ENCODE data around the gene TARM1. TPM values are rescaled to one million over a fixed set of nuclear protein-coding genes. Genes with fewer than 3 reads are reported as not detected.

TARM1 gene
- total and polyA plus RNA-seq, 2 of the 4 experiments (the other 2 are of a cell fraction) = not detected

- no peaks in the 10 kb centered on the region for H4K20me1 ChIP-seq (ENCODE audit: insufficient read depth, low read length)
- dilution Hi-C loops (cut with HindIII; ENCODE audit: low sequenced_read_pairs, unreplicated experiment) (no loop called here), in situ Hi-C loops (cut with MboI; ENCODE audit: low sequenced_read_pairs) (no loop called here), intact Hi-C loops (cut with micrococcal nuclease) (no loop called here)
- H3K56ac ChIP-seq (ENCODE audit: extremely low read depth, insufficient read depth, low read length) = no peak overlapping the region
- ChIA-PET POLR2A (ENCODE audit: unreplicated experiment) (no interaction called here), CTCF (interaction anchor here (0.9 kb wide), 1 partner anchor 16 kb away, joined by 4 read pairs; no protein-coding TSS in a partner anchor)
- peaks cover 2% of the 10 kb centered on the region; the same call in 1 of the 2 replicates for H3K9me3 ChIP-seq (ENCODE audit: control insufficient read depth, insufficient read depth, low read length)
- H3K4ac ChIP-seq (ENCODE audit: low read depth, low read length) = no peak overlapping the region
- no peaks in the 10 kb centered on the region for H3K36me3 ChIP-seq (ENCODE audit: control insufficient read depth, insufficient read depth, low read length)
- H2AK9ac ChIP-seq (replicated peaks; ENCODE audit: low read depth, low read length, poor library complexity) = no peak overlapping the region
- H3K14ac ChIP-seq (replicated peaks; ENCODE audit: low read depth, low read length) = no peak overlapping the region
- H2BK20ac ChIP-seq (ENCODE audit: low read depth, low read length) = no peak overlapping the region
- no peak overlapping the region for H4K91ac ChIP-seq (ENCODE audit: insufficient read depth, low read depth, low read length)
- no CpG with 5 or more reads among the region's 9 CpGs for WGBS, 2 experiments (ENCODE audit: extremely low coverage in 2 of 2, insufficient read length in 1 of 2)
- ATAC-seq (ENCODE audit: low read depth) = no peak
- H3K9ac ChIP-seq (ENCODE audit: low read depth, low read length) = no peak overlapping the region
- TF ChIP-seq MAFK (IDR thresholded peaks at IDR 0.05; ENCODE audit: low read depth, low read length) (no peak), MXI1 (IDR thresholded peaks at IDR 0.05; ENCODE audit: borderline replicate concordance, low read depth, low read length) (no peak), CEBPB (IDR thresholded peaks at IDR 0.05; ENCODE audit: low read depth, low read length) (no peak), ELK1 (IDR thresholded peaks at IDR 0.05; ENCODE audit: borderline replicate concordance, low read depth, low read length) (no peak), RAD21 (IDR thresholded peaks at IDR 0.05; ENCODE audit: low read length) (no peak), USF2 (IDR thresholded peaks at IDR 0.05; ENCODE audit: low read depth, low read length) (no peak), RFX5 (IDR thresholded peaks at IDR 0.05; ENCODE audit: low read depth, low read length) (no peak), BHLHE40 (IDR thresholded peaks at IDR 0.05; ENCODE audit: low read depth, low read length) (no peak), POLR2A (IDR thresholded peaks at IDR 0.05; ENCODE audit: low read depth, low read length) (no peak), NFE2L2 (IDR thresholded peaks at IDR 0.05; ENCODE audit: low read depth, low read length) (no peak), CHD1 (IDR thresholded peaks at IDR 0.05; ENCODE audit: low read depth, low read length) (no peak), SMC3 (IDR thresholded peaks at IDR 0.05; ENCODE audit: low read depth, low read length) (no peak), RCOR1 (IDR thresholded peaks at IDR 0.05; ENCODE audit: insufficient replicate concordance, low read length) (no peak), MAZ (IDR thresholded peaks at IDR 0.05; ENCODE audit: borderline replicate concordance, low read depth, low read length) (no peak), CTCF (conservative IDR thresholded peaks at IDR 0.05; ENCODE audit: low read depth, low read length) (no peak)
- no peak overlapping the region for H2BK120ac ChIP-seq (ENCODE audit: low read depth, low read length)
- H2BK5ac ChIP-seq (ENCODE audit: low read depth, low read length, poor library complexity, severe bottlenecking) = no peak overlapping the region
- no peak overlapping the region for H3K18ac ChIP-seq (ENCODE audit: low read depth, low read length)
- H3K27ac ChIP-seq (ENCODE audit: insufficient read depth, low read length) = no peak overlapping the region
- BruUV-seq (replicated peaks) = no TSS peak
- no peak overlapping the region for H2AFZ ChIP-seq (replicated peaks; ENCODE audit: low read length, poor library complexity)
- H2BK15ac ChIP-seq (ENCODE audit: low read depth, low read length) = no peak overlapping the region
- no peaks in the 10 kb centered on the region for H3K9me1 ChIP-seq (ENCODE audit: insufficient read depth, low read length)
- no peak overlapping the region for H3K23ac ChIP-seq (ENCODE audit: low read depth, low read length)
- H4K5ac ChIP-seq (ENCODE audit: low read depth, low read length) = no peak overlapping the region
- H3K4me2 ChIP-seq (ENCODE audit: low read depth, low read length) = no peak overlapping the region
- no peaks in the 10 kb centered on the region for H3K4me1 ChIP-seq (ENCODE audit: control insufficient read depth, insufficient read depth, low read length)
- H2AK5ac ChIP-seq (ENCODE audit: low read depth, low read length) = no peak overlapping the region
- no peak overlapping the region for H3K4me3 ChIP-seq (ENCODE audit: insufficient read depth, low read depth, low read length)
- no peak for DNase-seq
- no peak overlapping the region for H4K8ac ChIP-seq (ENCODE audit: low read depth in 2 of 2, low read length in 2 of 2)
- no peaks in the 10 kb centered on the region for H3K27me3 ChIP-seq (ENCODE audit: control insufficient read depth, insufficient read depth, low read length)
- no peaks in the 10 kb centered on the region for H3K79me1 ChIP-seq (ENCODE audit: low read depth in 1 of 2, low read length in 2 of 2)
Observed at GRCh38 chr19:54074851-54075250, 6.3 kb downstream of the TARM1 start.

All from IMR-90 (cell line).